Astrocyte (in vitro differentiated cells and primary cell): Measurements from ENCODE around the gene LRCH2. TPM values are rescaled to one million over a fixed set of nuclear protein-coding genes. Genes with fewer than 3 reads are reported as not detected.

Source experiments
- DNase-seq: peaks from one replicate; pipeline ENCODE4 v3.0.0-alpha.2; 2010; ENCODE audit warnings: low read depth
- FAIRE-seq: peaks from 2 replicates; lab custom pipeline; 2011; peaks lifted over from hg19 to GRCh38; lab: Jason Lieb, UNC
- H2AFZ ChIP-seq: 2 replicates; pipeline ENCODE4 v1.6.0; 2012; ENCODE audit warnings: low read depth, low read length, inconsistent platforms
- H3K27ac ChIP-seq: 2 replicates; pipeline ENCODE4 v1.5.1; 2011; ENCODE audit warnings: low read depth, low read length, inconsistent platforms
- H3K27me3 ChIP-seq: 2 replicates; pipeline ENCODE4 v1.6.0; 2011; ENCODE audit warnings: low read length, inconsistent platforms; ENCODE audit not compliant: insufficient read depth
- H3K36me3 ChIP-seq: 2 replicates; pipeline ENCODE4 v1.5.1; 2011; ENCODE audit warnings: low read length, inconsistent platforms; ENCODE audit not compliant: insufficient read depth
- H3K4me1 ChIP-seq: 2 replicates; pipeline ENCODE4 v1.5.1; 2011; ENCODE audit warnings: low read length, inconsistent platforms; ENCODE audit not compliant: insufficient read depth
- H3K4me2 ChIP-seq: 2 replicates; pipeline ENCODE4 v1.6.0; 2012; ENCODE audit warnings: low read length, inconsistent platforms
- H3K4me3 ChIP-seq: 2 replicates; pipeline ENCODE4 v1.5.1; 2011; ENCODE audit warnings: low read depth, mild to moderate bottlenecking, low read length, inconsistent platforms; ENCODE audit not compliant: insufficient read depth
- H3K79me2 ChIP-seq: 2 replicates; pipeline ENCODE4 v1.6.0; 2012; ENCODE audit warnings: mild to moderate bottlenecking, low read length, inconsistent platforms; ENCODE audit not compliant: insufficient read depth
- H3K9ac ChIP-seq: 2 replicates; pipeline ENCODE4 v1.6.0; 2012; ENCODE audit warnings: mild to moderate bottlenecking, low read length, inconsistent platforms
- H3K9me3 ChIP-seq: 2 replicates; pipeline ENCODE4 v1.5.1; 2012; ENCODE audit warnings: low read depth, mild to moderate bottlenecking, low read length, inconsistent platforms; ENCODE audit not compliant: insufficient read depth
- H4K20me1 ChIP-seq: 2 replicates; pipeline ENCODE4 v1.6.0; 2012; ENCODE audit warnings: low read length, inconsistent platforms; ENCODE audit not compliant: insufficient read depth
- H3K27ac Mint-ChIP-seq: one replicate; pipeline ENCODE4 v1.8.0; 2021; ENCODE audit warnings: mild to moderate bottlenecking, mixed read lengths; ENCODE audit not compliant: unreplicated experiment
- H3K27me3 Mint-ChIP-seq: one replicate; pipeline ENCODE4 v1.8.0; 2021; ENCODE audit warnings: low read depth, mixed read lengths; ENCODE audit not compliant: unreplicated experiment
- H3K36me3 Mint-ChIP-seq: one replicate; pipeline ENCODE4 v1.8.0; 2021; ENCODE audit warnings: low read depth, mixed read lengths; ENCODE audit not compliant: unreplicated experiment
- H3K4me1 Mint-ChIP-seq: one replicate; pipeline ENCODE4 v1.8.0; 2021; ENCODE audit warnings: low read depth, mixed read lengths; ENCODE audit not compliant: unreplicated experiment
- H3K4me3 Mint-ChIP-seq: one replicate; pipeline ENCODE4 v1.8.0; 2021; ENCODE audit warnings: mild to moderate bottlenecking, moderate library complexity, mixed read lengths; ENCODE audit not compliant: unreplicated experiment
- H3K9me3 Mint-ChIP-seq: one replicate; pipeline ENCODE4 v1.8.0; 2021; ENCODE audit warnings: mild to moderate bottlenecking, mixed read lengths; ENCODE audit not compliant: unreplicated experiment
- CTCF ChIP-seq: IDR thresholded peaks from 2 replicates; pipeline ENCODE4 v1.5.1; 2011; ENCODE audit warnings: low read depth, mild to moderate bottlenecking, inconsistent platforms, low read length, moderate library complexity; ENCODE audit not compliant: insufficient read depth
- EZH2 ChIP-seq: IDR thresholded peaks from 2 replicates; pipeline ENCODE4 v1.6.1; 2012; ENCODE audit warnings: mild to moderate bottlenecking, low read length, inconsistent platforms; ENCODE audit not compliant: insufficient read depth
- total RNA-seq: library from RNA; stranded (reverse); gene quantifications from 2 replicates; pipeline ENCODE4 v1.2.1, GENCODE V29; 2021

LRCH2 gene
- total RNA-seq, 1 donor from 2014 or later: 5.8 TPM

GRCh38 chrX:115234461-115234860 lies 565 bp upstream of the LRCH2 start:
- Histone ChIP-seq H4K20me1 (no peaks in the 10 kb centered on the region), H3K27me3 (no peaks in the 10 kb centered on the region), H3K9me3 (no peaks in the 10 kb centered on the region), H3K9ac (peak overlapping the region; percentile 50), H3K4me1 (no peaks in the 10 kb centered on the region), H3K4me2 (peak overlapping the region; percentile 93), H3K79me2 (no peaks in the 10 kb centered on the region), H2AFZ (peak overlapping the region; percentile 81), H3K27ac (no peak overlapping the region), H3K36me3 (no peaks in the 10 kb centered on the region), H3K4me3 (peak overlapping the region; percentile 80)
- Mint-ChIP-seq H3K36me3 (no peaks in the 10 kb centered on the region), H3K4me1 (no peaks in the 10 kb centered on the region), H3K27me3 (no peaks in the 10 kb centered on the region), H3K9me3 (no peaks in the 10 kb centered on the region), H3K4me3 (peak overlapping the region; percentile 85), H3K27ac (no peak overlapping the region)
- FAIRE-seq (no peak), DNase-seq (no peak)
- TF ChIP-seq CTCF: no peak
- no peak for TF ChIP-seq EZH2

GRCh38 chrX:115232933-115233496 lies 881 bp downstream of the LRCH2 start:
- Histone ChIP-seq H3K4me2 (peak overlapping the region; percentile 93), H3K9ac (peak overlapping the region; percentile 78), H3K79me2 (no peaks in the 10 kb centered on the region), H3K4me1 (no peaks in the 10 kb centered on the region), H3K9me3 (no peaks in the 10 kb centered on the region), H3K4me3 (peak overlapping the region; percentile 80), H4K20me1 (no peaks in the 10 kb centered on the region), H3K27ac (no peak overlapping the region), H3K27me3 (no peaks in the 10 kb centered on the region), H3K36me3 (no peaks in the 10 kb centered on the region), H2AFZ (peak overlapping the region; percentile 85)
- no peak for DNase-seq
- Mint-ChIP-seq H3K27me3 (no peaks in the 10 kb centered on the region), H3K27ac (no peak overlapping the region), H3K4me3 (peak overlapping the region; percentile 96), H3K9me3 (no peaks in the 10 kb centered on the region), H3K36me3 (no peaks in the 10 kb centered on the region), H3K4me1 (no peaks in the 10 kb centered on the region)
- peak; percentile 68 for FAIRE-seq
- no peak for TF ChIP-seq EZH2
- TF ChIP-seq CTCF: no peak

- no peak overlapping the region for H3K4me2 ChIP-seq
Measured at GRCh38 chrX:115229337-115230003, 4.4 kb downstream of the LRCH2 start.

More at GRCh38 chrX:115229337-115230003, 4.4 kb downstream of the LRCH2 start:
- FAIRE-seq (no peak), DNase-seq (no peak)
- Mint-ChIP-seq H3K4me3 (no peak overlapping the region), H3K27me3 (no peaks in the 10 kb centered on the region), H3K27ac (no peak overlapping the region), H3K4me1 (no peaks in the 10 kb centered on the region), H3K36me3 (no peaks in the 10 kb centered on the region), H3K9me3 (no peaks in the 10 kb centered on the region)
- no peak for TF ChIP-seq CTCF
- no peak for TF ChIP-seq EZH2
- no peaks in the 10 kb centered on the region for H3K9me3 ChIP-seq
- H3K27ac ChIP-seq: no peak overlapping the region
- H3K79me2 ChIP-seq: no peaks in the 10 kb centered on the region
- no peaks in the 10 kb centered on the region for H3K4me1 ChIP-seq
- peaks cover 5% of the 10 kb centered on the region for H4K20me1 ChIP-seq
- no peaks in the 10 kb centered on the region for H3K36me3 ChIP-seq
- H3K9ac ChIP-seq: no peak overlapping the region
- no peaks in the 10 kb centered on the region for H3K27me3 ChIP-seq
- H2AFZ ChIP-seq: no peak overlapping the region
- no peak overlapping the region for H3K4me3 ChIP-seq
